IMR-90 (cell line): Measurements from ENCODE around the gene IMMP1L. TPM values are rescaled to one million over a fixed set of nuclear protein-coding genes. Genes with fewer than 3 reads are reported as not detected.

Source experiments
- ATAC-seq: fragments of 200-7000 bp; cut with Tn5 transposase; 2 replicates; pipeline ENCODE4 v1.9.1; 2020; ENCODE audit warnings: low read depth, mild to moderate bottlenecking, moderate library complexity
- BruUV-seq: library from RNA; stranded (reverse); fragments of 400-500 nt; replicated peaks from 2 replicates; lab custom pipeline; 2021; lab: Mats Ljungman, UMichigan
- CTCF ChIA-PET: fragments of 300-600 bp; formaldehyde crosslinking; extraction: SDS; loops from one replicate; lab custom pipeline; 2021; ENCODE audit warnings: antibody characterized with exemption; lab: Yijun Ruan, JAX
- POLR2A ChIA-PET: fragments of 300-600 bp; sonication (Branson Sonifier 250); formaldehyde crosslinking; loops from one replicate; lab custom pipeline; 2022; ENCODE audit warnings: antibody characterized with exemption; ENCODE audit not compliant: unreplicated experiment; lab: Charles Lee
- DNase-seq: peaks from one replicate; pipeline ENCODE4 v3.0.0; 2013
- H2AFZ ChIP-seq: replicated peaks from 2 replicates; pipeline ENCODE3; 2013; ENCODE audit warnings: low read length, mild to moderate bottlenecking; ENCODE audit not compliant: poor library complexity
- H2AK5ac ChIP-seq: 2 replicates; pipeline ENCODE4 v1.6.1; 2013; ENCODE audit warnings: low read depth, low read length, inconsistent platforms
- H2AK9ac ChIP-seq: replicated peaks from 2 replicates; pipeline ENCODE3; 2013; ENCODE audit warnings: mild to moderate bottlenecking, low read depth, low read length, moderate library complexity; ENCODE audit not compliant: poor library complexity
- H2BK120ac ChIP-seq: 2 replicates; pipeline ENCODE4 v1.6.1; 2013; ENCODE audit warnings: low read depth, low read length, inconsistent platforms
- H2BK15ac ChIP-seq: 3 replicates; pipeline ENCODE4 v1.6.1; 2013; ENCODE audit warnings: low read depth, low read length, inconsistent platforms
- H2BK20ac ChIP-seq: 2 replicates; pipeline ENCODE4 v1.6.1; 2013; ENCODE audit warnings: low read depth, mild to moderate bottlenecking, inconsistent platforms, low read length, moderate library complexity
- H2BK5ac ChIP-seq: 2 replicates; pipeline ENCODE4 v1.6.1; 2013; ENCODE audit warnings: mild to moderate bottlenecking, low read depth, low read length, inconsistent platforms; ENCODE audit not compliant: poor library complexity, severe bottlenecking
- H3K14ac ChIP-seq: replicated peaks from 2 replicates; pipeline ENCODE4 v1.6.1; 2013; ENCODE audit warnings: low read depth, low read length, inconsistent platforms
- H3K18ac ChIP-seq: 2 replicates; pipeline ENCODE4 v1.6.1; 2013; ENCODE audit warnings: low read depth, low read length, control low read depth
- H3K23ac ChIP-seq: 2 replicates; pipeline ENCODE4 v1.6.1; 2013; ENCODE audit warnings: low read depth, low read length, inconsistent platforms
- H3K27ac ChIP-seq: 2 replicates; pipeline ENCODE4 v1.5.1; 2013; ENCODE audit warnings: mild to moderate bottlenecking, control low read depth, low read length; ENCODE audit not compliant: insufficient read depth
- H3K27me3 ChIP-seq: 2 replicates; pipeline ENCODE4 v1.6.1; 2013; ENCODE audit warnings: low read length; ENCODE audit not compliant: control insufficient read depth, insufficient read depth
- H3K36me3 ChIP-seq: 2 replicates; pipeline ENCODE4 v1.6.1; 2013; ENCODE audit warnings: low read length, mixed read lengths; ENCODE audit not compliant: control insufficient read depth, insufficient read depth
- H3K4ac ChIP-seq: 2 replicates; pipeline ENCODE4 v1.6.1; 2013; ENCODE audit warnings: low read depth, low read length, inconsistent platforms
- H3K4me1 ChIP-seq: 2 replicates; pipeline ENCODE4 v1.6.1; 2013; ENCODE audit warnings: low read length, mixed read lengths; ENCODE audit not compliant: control insufficient read depth, insufficient read depth
- H3K4me2 ChIP-seq: 2 replicates; pipeline ENCODE4 v1.6.1; 2013; ENCODE audit warnings: low read depth, mild to moderate bottlenecking, control low read depth, low read length, moderate library complexity
- H3K4me3 ChIP-seq: 2 replicates; pipeline ENCODE4 v1.5.1; 2013; ENCODE audit warnings: low read depth, mild to moderate bottlenecking, control low read depth, low read length, moderate library complexity; ENCODE audit not compliant: insufficient read depth
- H3K56ac ChIP-seq: 2 replicates; pipeline ENCODE4 v1.6.1; 2013; ENCODE audit warnings: low read length, inconsistent platforms; ENCODE audit not compliant: insufficient read depth; ENCODE audit errors: extremely low read depth
- H3K79me1 ChIP-seq, 2 experiments: 2 replicates each; pipeline ENCODE4 v1.6.1; 2013; ENCODE audit warnings: low read length in 2 of 2, inconsistent platforms in 1 of 2, low read depth in 1 of 2
- H3K9ac ChIP-seq: 2 replicates; pipeline ENCODE4 v1.6.1; 2013; ENCODE audit warnings: low read depth, low read length, control low read depth
- H3K9me1 ChIP-seq: 2 replicates; pipeline ENCODE4 v1.6.1; 2013; ENCODE audit warnings: low read length, inconsistent platforms; ENCODE audit not compliant: insufficient read depth
- H3K9me3 ChIP-seq: 2 replicates; pipeline ENCODE4 v1.6.1; 2013; ENCODE audit warnings: low read length; ENCODE audit not compliant: control insufficient read depth, insufficient read depth
- H4K20me1 ChIP-seq: 2 replicates; pipeline ENCODE4 v1.6.1; 2013; ENCODE audit warnings: low read length, inconsistent platforms; ENCODE audit not compliant: insufficient read depth
- H4K5ac ChIP-seq: 2 replicates; pipeline ENCODE4 v1.6.1; 2013; ENCODE audit warnings: mild to moderate bottlenecking, low read depth, low read length, control low read depth
- H4K8ac ChIP-seq, 2 experiments: 2 replicates each; pipeline ENCODE4 v1.6.1; 2013; ENCODE audit warnings: low read depth in 2 of 2, low read length in 2 of 2, control low read depth in 1 of 2, inconsistent platforms in 1 of 2
- H4K91ac ChIP-seq: 2 replicates; pipeline ENCODE4 v1.6.1; 2013; ENCODE audit warnings: low read depth, low read length, inconsistent platforms; ENCODE audit not compliant: insufficient read depth
- CHD1 ChIP-seq: IDR thresholded peaks from 2 replicates; pipeline ENCODE4 v1.6.1; 2012; ENCODE audit warnings: low read depth, low read length, improper control_type of control experiment
- CTCF ChIP-seq: conservative IDR thresholded peaks from 2 replicates; pipeline ENCODE4 v1.5.1; 2012; ENCODE audit warnings: mild to moderate bottlenecking, low read depth, low read length, improper control_type of control experiment
- ELK1 ChIP-seq: fragments of 150-350 bp; IDR thresholded peaks from 2 replicates; pipeline ENCODE4 v1.6.1; 2016; ENCODE audit warnings: low read depth, mild to moderate bottlenecking, low read length, moderate library complexity, borderline replicate concordance
- FOS ChIP-seq: fragments of 150-350 bp; IDR thresholded peaks from 2 replicates; pipeline ENCODE4 v1.6.1; 2016; ENCODE audit warnings: low read depth, low read length
- MAFK ChIP-seq: IDR thresholded peaks from 2 replicates; pipeline ENCODE4 v1.6.1; 2012; ENCODE audit warnings: low read depth, low read length, improper control_type of control experiment
- MAZ ChIP-seq: IDR thresholded peaks from 2 replicates; pipeline ENCODE4 v1.6.1; 2012; ENCODE audit warnings: low read depth, mild to moderate bottlenecking, low read length, improper control_type of control experiment, moderate library complexity, borderline replicate concordance
- MXI1 ChIP-seq: IDR thresholded peaks from 2 replicates; pipeline ENCODE4 v1.6.1; 2012; ENCODE audit warnings: low read depth, mild to moderate bottlenecking, low read length, moderate library complexity, borderline replicate concordance
- RAD21 ChIP-seq: IDR thresholded peaks from 2 replicates; pipeline ENCODE4 v1.6.1; 2012; ENCODE audit warnings: low read length, improper control_type of control experiment
- SMC3 ChIP-seq: fragments of 150-350 bp; IDR thresholded peaks from 2 replicates; pipeline ENCODE4 v1.6.1; 2016; ENCODE audit warnings: low read depth, mild to moderate bottlenecking, antibody characterized with exemption, low read length, moderate library complexity
- WGBS, 2 experiments: methylation state at CpG; one replicate each; pipeline versions ENCODE4 v1.1.5 to v1.1.7; 2013; ENCODE audit warnings: missing lambda C conversion rate in 2 of 2; ENCODE audit not compliant: insufficient read length in 1 of 2; ENCODE audit errors: extremely low coverage in 2 of 2; 5-methylcytosine and 5-hydroxymethylcytosine counted together
- dilution Hi-C: fragments of 300-500 bp; cut with HindIII; formaldehyde crosslinking; loops from one replicate; pipeline ENCODE4 v1.14.3; 2018; ENCODE audit warnings: low sequenced_read_pairs; ENCODE audit not compliant: unreplicated experiment
- in situ Hi-C: fragments of 300-500 bp; cut with MboI; formaldehyde crosslinking; loops from 3 replicates; pipeline ENCODE4 v1.14.3; 2019; ENCODE audit warnings: low sequenced_read_pairs, inconsistent platforms, mixed read lengths
- intact Hi-C: fragments of 100-400 bp; cut with micrococcal nuclease; formaldehyde crosslinking; loops from 2 replicates; pipeline ENCODE4 v1.10.0; 2022
- polyA plus RNA-seq, 3 experiments: library from polyadenylated mRNA; depleted of rRNA; stranded (reverse); fragments of >200 nt; gene quantifications; 2 replicates each; pipeline ENCODE4 v1.2.3, GENCODE V29; 2012; ENCODE audit warnings: low replicate concordance in 1 of 3
- total RNA-seq: library from RNA; depleted of rRNA; stranded (reverse); fragments of >200 nt; gene quantifications from 2 replicates; pipeline ENCODE4 v1.2.3, GENCODE V29; 2012

Gene IMMP1L
- total and polyA plus RNA-seq, 2 of the 4 experiments (the other 2 are of a cell fraction): 5.0 to 10.7 TPM

DNA sequence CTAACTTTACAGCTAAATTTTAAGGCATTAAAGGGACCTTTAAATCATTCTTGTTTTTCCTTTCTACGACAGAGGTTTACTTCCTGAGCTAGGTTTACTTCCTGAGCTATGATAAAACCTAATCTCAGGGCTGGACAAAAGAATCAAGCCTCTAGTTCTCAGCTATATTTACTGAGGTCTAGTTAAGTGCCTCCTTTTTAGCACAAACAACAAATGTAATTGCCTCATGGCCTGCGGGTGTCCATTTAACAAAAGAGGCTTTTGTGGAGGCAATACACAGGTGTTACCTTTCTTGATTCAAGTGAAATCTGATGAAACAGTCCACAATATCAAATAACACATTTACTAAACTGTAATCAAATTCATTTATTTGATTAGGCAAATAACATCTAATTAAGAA lies 67.3 kb downstream of the IMMP1L start:
- H4K8ac ChIP-seq: no peak overlapping the region
- intact Hi-C loops: no loop called here
- no peak overlapping the region for H2BK15ac ChIP-seq
- H2AFZ ChIP-seq: no peak overlapping the region
- H2AK9ac ChIP-seq: no peak overlapping the region
- DNase-seq: no peak
- H3K4me1 ChIP-seq: no peaks in the 10 kb centered on the region
- no peak overlapping the region for H2BK120ac ChIP-seq
- H3K4ac ChIP-seq: no peak overlapping the region
- ATAC-seq: no peak
- H4K91ac ChIP-seq: no peak overlapping the region
- ChIA-PET POLR2A (no interaction called here), CTCF (no interaction called here)
- H2AK5ac ChIP-seq: no peak overlapping the region
- H3K79me1 ChIP-seq: no peaks in the 10 kb centered on the region
- H2BK5ac ChIP-seq: no peak overlapping the region
- TF ChIP-seq FOS: no peak
- no peak for TF ChIP-seq SMC3
- TF ChIP-seq MAFK: no peak
- TF ChIP-seq ELK1: no peak
- TF ChIP-seq MXI1: no peak
- no peak for TF ChIP-seq MAZ
- TF ChIP-seq RAD21: no peak
- no peak for TF ChIP-seq CTCF
- no peak for TF ChIP-seq CHD1
- H3K9me1 ChIP-seq: 0 out of 2 replicates have a peak, but pooled peaks cover 2% of the 10 kb centered on the region
- no peak overlapping the region for H2BK20ac ChIP-seq
- no peak overlapping the region for H3K4me2 ChIP-seq
- no peak overlapping the region for H3K9ac ChIP-seq
- WGBS, 2 experiments: no CpG with 5 or more reads among the region's 2 CpGs
- no peaks in the 10 kb centered on the region for H3K27me3 ChIP-seq
- no peak overlapping the region for H3K14ac ChIP-seq
- H3K56ac ChIP-seq: no peak overlapping the region
- H3K4me3 ChIP-seq: no peak overlapping the region
- no peak overlapping the region for H4K5ac ChIP-seq
- H3K9me3 ChIP-seq: no peaks in the 10 kb centered on the region
- no peak overlapping the region for H3K18ac ChIP-seq
- dilution Hi-C loops: no loop called here
- in situ Hi-C loops: no loop called here
- no peak overlapping the region for H3K23ac ChIP-seq
- no TSS peak for BruUV-seq
- H3K36me3 ChIP-seq: no peaks in the 10 kb centered on the region
- peaks cover 5% of the 10 kb centered on the region; the same call in 1 of the 2 replicates for H4K20me1 ChIP-seq
- no peak overlapping the region for H3K27ac ChIP-seq
